Prostate gland (tissue), 2 donors: ENCODE results near the gene TMEM86A.

Source experiments
- CTCF ChIP-seq, 4 experiments: fragments of 200-600 bp in 2 of 4; fragments of 450-650 bp in 2 of 4; sonication (generic) in 2 of 4; IDR thresholded peaks; 1 replicate in 3 of 4; 2 replicates in 1 of 4; pipeline ENCODE4 v1.5.1; 2016 to 2019; ENCODE audit warnings: antibody characterized with exemption in 4 of 4, mild to moderate bottlenecking in 2 of 4, moderate library complexity in 2 of 4
- POLR2A ChIP-seq: fragments of 450-650 bp; IDR thresholded peaks from one replicate; pipeline ENCODE4 v1.6.1; 2016; ENCODE audit warnings: antibody characterized with exemption, mild to moderate bottlenecking

DNA sequence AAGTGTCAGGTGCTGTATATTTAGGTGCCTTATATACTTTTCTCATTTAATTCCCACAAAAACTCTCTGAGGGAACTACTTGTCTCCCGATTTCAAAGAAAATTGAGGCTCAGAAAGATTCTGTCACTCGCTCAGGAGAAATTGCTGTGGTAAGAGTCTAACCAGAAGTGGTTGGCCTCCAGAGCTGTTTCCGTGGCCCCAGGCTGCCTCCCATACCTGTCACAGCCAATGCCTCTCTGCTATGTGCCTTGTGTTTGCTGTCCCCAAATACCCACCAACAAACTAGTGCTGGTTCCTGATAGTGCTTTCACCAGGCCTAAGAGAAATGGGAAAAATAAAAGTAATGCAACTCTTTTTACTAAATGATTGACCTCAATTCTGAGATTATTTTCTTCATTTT, 21.0 kb upstream of the TMEM86A start:
- TF ChIP-seq POLR2A (no peak), CTCF (IDR thresholded peaks at IDR 0.05) (no peak)
